ENCODE data around the gene PDE8A.

DNA sequence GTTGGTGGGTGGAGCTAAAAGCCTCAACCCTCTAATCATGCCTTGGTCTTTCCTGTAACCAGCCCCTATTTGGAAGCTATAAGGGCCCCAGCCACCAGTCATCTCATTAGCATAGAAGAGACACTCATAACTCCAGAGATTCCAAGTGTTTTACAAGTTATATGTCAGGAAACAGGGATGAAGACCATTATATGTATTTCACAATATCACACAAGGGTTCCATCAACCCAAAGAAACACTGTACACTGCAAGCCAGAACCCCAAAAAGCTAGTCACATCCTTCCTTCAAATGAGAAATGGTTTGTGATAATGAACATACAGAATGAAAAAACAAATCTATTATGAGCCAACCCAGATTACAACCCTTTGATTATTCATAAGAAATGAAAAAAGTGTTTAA is 175.7 kb downstream of the PDE8A start:
- TF ChIP-seq ZNF302 (tag by site-specific recombination; IDR thresholded peaks at IDR 0.05; ENCODE audit: low read depth): no peak
- no peak for TF ChIP-seq ZNF600 (tag by site-specific recombination; IDR thresholded peaks at IDR 0.05)
- no peak for TF ChIP-seq ZNF280D (tag by site-specific recombination; IDR thresholded peaks at IDR 0.05)
- no peak for TF ChIP-seq TCF7L2 (IDR thresholded peaks at IDR 0.05; ENCODE audit: borderline replicate concordance, low read depth, low read length)
- TF ChIP-seq, protein P1, sequence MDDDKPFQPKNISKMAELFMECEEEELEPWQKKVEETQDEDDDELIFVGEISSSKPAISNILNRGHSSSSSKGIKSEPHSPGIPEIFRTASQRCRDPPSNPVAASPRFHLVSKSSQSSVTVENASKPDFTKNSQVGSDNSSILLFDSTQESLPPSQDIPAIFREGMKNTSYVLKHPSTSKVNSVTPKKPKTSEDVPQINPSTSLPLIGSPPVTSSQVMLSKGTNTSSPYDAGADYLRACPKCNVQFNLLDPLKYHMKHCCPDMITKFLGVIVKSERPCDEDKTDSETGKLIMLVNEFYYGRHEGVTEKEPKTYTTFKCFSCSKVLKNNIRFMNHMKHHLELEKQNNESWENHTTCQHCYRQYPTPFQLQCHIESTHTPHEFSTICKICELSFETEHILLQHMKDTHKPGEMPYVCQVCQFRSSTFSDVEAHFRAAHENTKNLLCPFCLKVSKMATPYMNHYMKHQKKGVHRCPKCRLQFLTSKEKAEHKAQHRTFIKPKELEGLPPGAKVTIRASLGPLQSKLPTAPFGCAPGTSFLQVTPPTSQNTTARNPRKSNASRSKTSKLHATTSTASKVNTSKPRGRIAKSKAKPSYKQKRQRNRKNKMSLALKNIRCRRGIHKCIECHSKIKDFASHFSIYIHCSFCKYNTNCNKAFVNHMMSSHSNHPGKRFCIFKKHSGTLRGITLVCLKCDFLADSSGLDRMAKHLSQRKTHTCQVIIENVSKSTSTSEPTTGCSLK (tag by site-specific recombination; IDR thresholded peaks at IDR 0.05): no peak
- no peak for TF ChIP-seq ZBTB8A (tag by site-specific recombination; IDR thresholded peaks at IDR 0.05)
- TF ChIP-seq CTCF (tag by site-specific recombination; IDR thresholded peaks at IDR 0.05): no peak
- no peak for TF ChIP-seq RBAK (tag by site-specific recombination; IDR thresholded peaks at IDR 0.05)
- no peak for TF ChIP-seq ZNF843 (tag by site-specific recombination; IDR thresholded peaks at IDR 0.05)
- TF ChIP-seq ZNF114 (tag by site-specific recombination; IDR thresholded peaks at IDR 0.05): no peak
- no peak for TF ChIP-seq PBX3 (CRISPR knock-in tag; IDR thresholded peaks at IDR 0.05)
- TF ChIP-seq, protein P2, sequence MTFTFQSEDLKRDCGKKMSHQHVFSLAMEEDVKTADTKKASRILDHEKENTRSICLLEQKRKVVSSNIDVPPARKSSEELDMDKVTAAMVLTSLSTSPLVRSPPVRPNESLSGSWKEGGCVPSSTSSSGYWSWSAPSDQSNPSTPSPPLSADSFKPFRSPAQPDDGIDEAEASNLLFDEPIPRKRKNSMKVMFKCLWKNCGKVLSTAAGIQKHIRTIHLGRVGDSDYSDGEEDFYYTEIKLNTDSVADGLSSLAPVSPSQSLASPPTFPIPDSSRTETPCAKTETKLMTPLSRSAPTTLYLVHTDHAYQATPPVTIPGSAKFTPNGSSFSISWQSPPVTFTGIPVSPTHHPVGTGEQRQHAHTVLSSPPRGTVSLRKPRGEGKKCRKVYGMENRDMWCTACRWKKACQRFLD (tag by site-specific recombination; IDR thresholded peaks at IDR 0.05): no peak
